HepG2 (cell line): ENCODE results near the gene FAM83C. TPM values are rescaled to one million over a fixed set of nuclear protein-coding genes. Genes with fewer than 3 reads are reported as not detected.

ENCODE experiments used
- ATRX ChIP-seq: sonication (generic); formaldehyde crosslinking; IDR thresholded peaks from 2 replicates; pipeline ENCODE4 v1.4.0; 2020; ENCODE audit warnings: missing genetic modification reagents, borderline replicate concordance
- CBX1 ChIP-seq: IDR thresholded peaks from one replicate; pipeline ENCODE4 v1.6.1; 2016; ENCODE audit warnings: antibody characterized with exemption, low read depth
- DPF2 ChIP-seq: sonication (generic); formaldehyde crosslinking; IDR thresholded peaks from 2 replicates; pipeline ENCODE4 v1.4.0; 2020; ENCODE audit warnings: mild to moderate bottlenecking, low read depth, missing genetic modification reagents, borderline replicate concordance
- NR3C1 ChIP-seq: sonication (generic); formaldehyde crosslinking; IDR thresholded peaks from 2 replicates; pipeline ENCODE4 v1.4.0; 2020; ENCODE audit warnings: missing genetic modification reagents
- PAX8 ChIP-seq: sonication (generic); formaldehyde crosslinking; IDR thresholded peaks from 2 replicates; pipeline ENCODE4 v1.8.0; 2022; ENCODE audit warnings: mild to moderate bottlenecking, missing genetic modification reagents, borderline replicate concordance
- ZNF180 ChIP-seq: sonication (generic); formaldehyde crosslinking; IDR thresholded peaks from 2 replicates; pipeline ENCODE4 v1.4.0; 2020; ENCODE audit warnings: low read depth, missing genetic modification reagents, borderline replicate concordance
- ZNF775 ChIP-seq: sonication (generic); formaldehyde crosslinking; IDR thresholded peaks from 2 replicates; pipeline ENCODE4 v1.4.0; 2020; ENCODE audit warnings: missing genetic modification reagents, mild to moderate bottlenecking, moderate library complexity, borderline replicate concordance
- polyA plus RNA-seq, 8 experiments: library from polyadenylated mRNA; depleted of rRNA in 3 of 8; stranded (reverse) in 7 of 8; unstranded in 1 of 8; fragments of >200 nt; fragmentation: Illumina TruSeq in 4 of 8; extraction: Trizol in 4 of 8; gene quantifications; 2 replicates each; pipeline versions ENCODE4 v1.2.1 to v1.2.3, GENCODE V29; 2011 to 2016; ENCODE audit warnings: low read depth in 4 of 8, missing spikeins in 1 of 8, mixed read lengths in 1 of 8; ENCODE audit not compliant: insufficient read depth in 1 of 8
- total RNA-seq, 5 experiments: library from RNA; depleted of rRNA; stranded (reverse); fragments of >200 nt; fragmentation: Illumina TruSeq; extraction: Trizol; gene quantifications; 2 replicates each; pipeline ENCODE4 v1.2.3, GENCODE V29; 2016; ENCODE audit warnings: low read depth in 1 of 5
- TF ChIP-seq, protein P1 (sequence below): IDR thresholded peaks from 2 replicates; pipeline ENCODE4 v1.6.1; 2016; ENCODE audit warnings: missing compliant biosample characterization, missing genetic modification reagents, borderline replicate concordance
- TF ChIP-seq, protein P2 (sequence below): sonication (generic); IDR thresholded peaks from 2 replicates; pipeline ENCODE4 v1.6.1; 2016; ENCODE audit warnings: low read depth, borderline replicate concordance
- TF ChIP-seq, protein P3 (sequence below): sonication (generic); formaldehyde crosslinking; IDR thresholded peaks from 2 replicates; pipeline ENCODE4 v1.4.0; 2020; ENCODE audit warnings: missing genetic modification reagents, borderline replicate concordance
- TF ChIP-seq, protein P4 (sequence below): sonication (generic); formaldehyde crosslinking; conservative IDR thresholded peaks from 2 replicates; pipeline ENCODE4 v1.8.1; 2023; ENCODE audit warnings: missing genetic modification reagents
- TF ChIP-seq, protein P5 (sequence below): sonication (generic); formaldehyde crosslinking; IDR thresholded peaks from 2 replicates; pipeline ENCODE4 v1.8.1; 2022; ENCODE audit warnings: low read depth, mild to moderate bottlenecking, missing genetic modification reagents
- TF ChIP-seq, protein P6 (sequence below): fragments of 450-650 bp; IDR thresholded peaks from 2 replicates; pipeline ENCODE4 v1.6.1; 2017; ENCODE audit warnings: mild to moderate bottlenecking

The FAM83C gene
- total and polyA plus RNA-seq, 2 of the 13 experiments (the other 11 are each of a cell fraction or from before 2014, with no cell fraction given), result 0.04 TPM; not detected in 1

DNA sequence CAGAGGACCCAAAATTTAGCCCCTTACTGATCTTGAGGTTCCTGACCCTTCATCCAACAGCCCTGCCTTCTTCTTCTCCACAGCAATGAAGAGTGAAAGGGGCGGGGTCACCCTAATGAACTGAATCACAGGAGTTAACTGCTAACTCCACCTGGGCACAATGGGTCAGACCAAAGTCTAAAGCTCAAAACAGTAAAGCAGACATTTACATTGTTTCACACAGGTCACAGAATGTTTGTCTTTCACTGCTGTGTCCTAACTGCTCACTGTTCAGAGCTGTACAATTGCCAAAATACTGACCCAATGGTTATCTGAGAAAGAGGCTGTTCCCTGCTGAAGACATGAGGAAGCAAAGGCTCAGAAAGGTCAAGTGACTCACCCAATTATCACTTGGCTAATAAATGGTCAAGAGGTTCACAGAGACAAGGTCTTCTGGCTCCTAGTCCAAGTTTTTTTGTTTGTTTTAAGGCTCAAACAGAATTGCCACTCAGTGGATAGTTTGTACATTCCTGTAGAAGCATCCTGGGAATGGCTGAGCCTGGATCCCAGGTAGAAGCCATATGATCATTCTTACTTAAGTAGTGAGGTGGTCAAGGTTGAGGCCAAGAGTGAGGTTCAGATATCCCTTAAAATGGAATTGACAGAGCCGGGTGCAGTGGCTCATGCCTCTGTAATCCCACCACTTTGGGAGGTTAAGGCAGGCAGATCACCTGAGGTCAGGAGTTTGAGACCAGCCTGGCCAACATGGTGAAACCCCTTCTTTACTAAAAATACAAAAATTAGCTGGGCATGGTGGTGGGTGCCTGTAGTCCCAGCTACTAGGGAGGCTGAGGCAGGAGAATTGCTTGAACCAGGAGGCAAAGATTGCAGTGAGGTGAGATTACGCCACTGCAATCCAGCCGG, 35.1 kb upstream of the FAM83C start (continued):
- TF ChIP-seq, protein P1, sequence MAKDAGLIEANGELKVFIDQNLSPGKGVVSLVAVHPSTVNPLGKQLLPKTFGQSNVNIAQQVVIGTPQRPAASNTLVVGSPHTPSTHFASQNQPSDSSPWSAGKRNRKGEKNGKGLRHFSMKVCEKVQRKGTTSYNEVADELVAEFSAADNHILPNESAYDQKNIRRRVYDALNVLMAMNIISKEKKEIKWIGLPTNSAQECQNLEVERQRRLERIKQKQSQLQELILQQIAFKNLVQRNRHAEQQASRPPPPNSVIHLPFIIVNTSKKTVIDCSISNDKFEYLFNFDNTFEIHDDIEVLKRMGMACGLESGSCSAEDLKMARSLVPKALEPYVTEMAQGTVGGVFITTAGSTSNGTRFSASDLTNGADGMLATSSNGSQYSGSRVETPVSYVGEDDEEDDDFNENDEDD (CRISPR knock-in tag), result peak; percentile 62; the same call in 1 of the 2 replicates
- TF ChIP-seq PAX8 (CRISPR knock-in tag) (no peak), NR3C1 (no peak), DPF2 (peak; percentile 99), ZNF775 (no peak), ZNF180 (0 out of 2 replicates have a peak, but pooled peaks have one; percentile 21), CBX1 (peak; percentile 9), ATRX (CRISPR knock-in tag) (0 out of 2 replicates have a peak, but pooled peaks have one; percentile 82)
- TF ChIP-seq, protein P2, sequence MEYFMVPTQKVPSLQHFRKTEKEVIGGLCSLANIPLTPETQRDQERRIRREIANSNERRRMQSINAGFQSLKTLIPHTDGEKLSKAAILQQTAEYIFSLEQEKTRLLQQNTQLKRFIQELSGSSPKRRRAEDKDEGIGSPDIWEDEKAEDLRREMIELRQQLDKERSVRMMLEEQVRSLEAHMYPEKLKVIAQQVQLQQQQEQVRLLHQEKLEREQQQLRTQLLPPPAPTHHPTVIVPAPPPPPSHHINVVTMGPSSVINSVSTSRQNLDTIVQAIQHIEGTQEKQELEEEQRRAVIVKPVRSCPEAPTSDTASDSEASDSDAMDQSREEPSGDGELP, result peak; percentile 90
- TF ChIP-seq, protein P3, sequence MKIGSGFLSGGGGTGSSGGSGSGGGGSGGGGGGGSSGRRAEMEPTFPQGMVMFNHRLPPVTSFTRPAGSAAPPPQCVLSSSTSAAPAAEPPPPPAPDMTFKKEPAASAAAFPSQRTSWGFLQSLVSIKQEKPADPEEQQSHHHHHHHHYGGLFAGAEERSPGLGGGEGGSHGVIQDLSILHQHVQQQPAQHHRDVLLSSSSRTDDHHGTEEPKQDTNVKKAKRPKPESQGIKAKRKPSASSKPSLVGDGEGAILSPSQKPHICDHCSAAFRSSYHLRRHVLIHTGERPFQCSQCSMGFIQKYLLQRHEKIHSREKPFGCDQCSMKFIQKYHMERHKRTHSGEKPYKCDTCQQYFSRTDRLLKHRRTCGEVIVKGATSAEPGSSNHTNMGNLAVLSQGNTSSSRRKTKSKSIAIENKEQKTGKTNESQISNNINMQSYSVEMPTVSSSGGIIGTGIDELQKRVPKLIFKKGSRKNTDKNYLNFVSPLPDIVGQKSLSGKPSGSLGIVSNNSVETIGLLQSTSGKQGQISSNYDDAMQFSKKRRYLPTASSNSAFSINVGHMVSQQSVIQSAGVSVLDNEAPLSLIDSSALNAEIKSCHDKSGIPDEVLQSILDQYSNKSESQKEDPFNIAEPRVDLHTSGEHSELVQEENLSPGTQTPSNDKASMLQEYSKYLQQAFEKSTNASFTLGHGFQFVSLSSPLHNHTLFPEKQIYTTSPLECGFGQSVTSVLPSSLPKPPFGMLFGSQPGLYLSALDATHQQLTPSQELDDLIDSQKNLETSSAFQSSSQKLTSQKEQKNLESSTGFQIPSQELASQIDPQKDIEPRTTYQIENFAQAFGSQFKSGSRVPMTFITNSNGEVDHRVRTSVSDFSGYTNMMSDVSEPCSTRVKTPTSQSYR (CRISPR knock-in tag), result peak; percentile 53; the same call in 1 of the 2 replicates
- TF ChIP-seq, protein P4, sequence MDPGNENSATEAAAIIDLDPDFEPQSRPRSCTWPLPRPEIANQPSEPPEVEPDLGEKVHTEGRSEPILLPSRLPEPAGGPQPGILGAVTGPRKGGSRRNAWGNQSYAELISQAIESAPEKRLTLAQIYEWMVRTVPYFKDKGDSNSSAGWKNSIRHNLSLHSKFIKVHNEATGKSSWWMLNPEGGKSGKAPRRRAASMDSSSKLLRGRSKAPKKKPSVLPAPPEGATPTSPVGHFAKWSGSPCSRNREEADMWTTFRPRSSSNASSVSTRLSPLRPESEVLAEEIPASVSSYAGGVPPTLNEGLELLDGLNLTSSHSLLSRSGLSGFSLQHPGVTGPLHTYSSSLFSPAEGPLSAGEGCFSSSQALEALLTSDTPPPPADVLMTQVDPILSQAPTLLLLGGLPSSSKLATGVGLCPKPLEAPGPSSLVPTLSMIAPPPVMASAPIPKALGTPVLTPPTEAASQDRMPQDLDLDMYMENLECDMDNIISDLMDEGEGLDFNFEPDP (CRISPR knock-in tag), result no peak
- TF ChIP-seq, protein P5, sequence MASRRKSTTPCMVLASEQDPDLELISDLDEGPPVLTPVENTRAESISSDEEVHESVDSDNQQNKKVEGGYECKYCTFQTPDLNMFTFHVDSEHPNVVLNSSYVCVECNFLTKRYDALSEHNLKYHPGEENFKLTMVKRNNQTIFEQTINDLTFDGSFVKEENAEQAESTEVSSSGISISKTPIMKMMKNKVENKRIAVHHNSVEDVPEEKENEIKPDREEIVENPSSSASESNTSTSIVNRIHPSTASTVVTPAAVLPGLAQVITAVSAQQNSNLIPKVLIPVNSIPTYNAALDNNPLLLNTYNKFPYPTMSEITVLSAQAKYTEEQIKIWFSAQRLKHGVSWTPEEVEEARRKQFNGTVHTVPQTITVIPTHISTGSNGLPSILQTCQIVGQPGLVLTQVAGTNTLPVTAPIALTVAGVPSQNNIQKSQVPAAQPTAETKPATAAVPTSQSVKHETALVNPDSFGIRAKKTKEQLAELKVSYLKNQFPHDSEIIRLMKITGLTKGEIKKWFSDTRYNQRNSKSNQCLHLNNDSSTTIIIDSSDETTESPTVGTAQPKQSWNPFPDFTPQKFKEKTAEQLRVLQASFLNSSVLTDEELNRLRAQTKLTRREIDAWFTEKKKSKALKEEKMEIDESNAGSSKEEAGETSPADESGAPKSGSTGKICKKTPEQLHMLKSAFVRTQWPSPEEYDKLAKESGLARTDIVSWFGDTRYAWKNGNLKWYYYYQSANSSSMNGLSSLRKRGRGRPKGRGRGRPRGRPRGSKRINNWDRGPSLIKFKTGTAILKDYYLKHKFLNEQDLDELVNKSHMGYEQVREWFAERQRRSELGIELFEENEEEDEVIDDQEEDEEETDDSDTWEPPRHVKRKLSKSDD, result peak; percentile 94; the same call in 1 of the 2 replicates
- TF ChIP-seq, protein P6, sequence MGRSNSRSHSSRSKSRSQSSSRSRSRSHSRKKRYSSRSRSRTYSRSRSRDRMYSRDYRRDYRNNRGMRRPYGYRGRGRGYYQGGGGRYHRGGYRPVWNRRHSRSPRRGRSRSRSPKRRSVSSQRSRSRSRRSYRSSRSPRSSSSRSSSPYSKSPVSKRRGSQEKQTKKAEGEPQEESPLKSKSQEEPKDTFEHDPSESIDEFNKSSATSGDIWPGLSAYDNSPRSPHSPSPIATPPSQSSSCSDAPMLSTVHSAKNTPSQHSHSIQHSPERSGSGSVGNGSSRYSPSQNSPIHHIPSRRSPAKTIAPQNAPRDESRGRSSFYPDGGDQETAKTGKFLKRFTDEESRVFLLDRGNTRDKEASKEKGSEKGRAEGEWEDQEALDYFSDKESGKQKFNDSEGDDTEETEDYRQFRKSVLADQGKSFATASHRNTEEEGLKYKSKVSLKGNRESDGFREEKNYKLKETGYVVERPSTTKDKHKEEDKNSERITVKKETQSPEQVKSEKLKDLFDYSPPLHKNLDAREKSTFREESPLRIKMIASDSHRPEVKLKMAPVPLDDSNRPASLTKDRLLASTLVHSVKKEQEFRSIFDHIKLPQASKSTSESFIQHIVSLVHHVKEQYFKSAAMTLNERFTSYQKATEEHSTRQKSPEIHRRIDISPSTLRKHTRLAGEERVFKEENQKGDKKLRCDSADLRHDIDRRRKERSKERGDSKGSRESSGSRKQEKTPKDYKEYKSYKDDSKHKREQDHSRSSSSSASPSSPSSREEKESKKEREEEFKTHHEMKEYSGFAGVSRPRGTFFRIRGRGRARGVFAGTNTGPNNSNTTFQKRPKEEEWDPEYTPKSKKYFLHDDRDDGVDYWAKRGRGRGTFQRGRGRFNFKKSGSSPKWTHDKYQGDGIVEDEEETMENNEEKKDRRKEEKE, result no peak
